ENCODE measurements around the gene KRT20. TPM values are rescaled to one million over a fixed set of nuclear protein-coding genes. Genes with fewer than 3 reads are reported as not detected.

Gene KRT20
- total and polyA plus RNA-seq, 2 of the 4 experiments (the other 2 are of a cell fraction), result not detected

- Histone ChIP-seq H3K27ac (ENCODE audit: insufficient read depth, low read length) (peak overlapping the region; percentile 63), H3K79me1 (ENCODE audit: low read depth in 1 of 2, low read length in 2 of 2) (no peaks in the 10 kb centered on the region)
- dilution Hi-C loops (cut with HindIII; ENCODE audit: low sequenced_read_pairs, unreplicated experiment), result no loop called here
Observed at GRCh38 chr17:40903129-40903847, 18.2 kb upstream of the KRT20 start.

More at GRCh38 chr17:40903129-40903847, 18.2 kb upstream of the KRT20 start:
- peak overlapping the region; percentile 75 for H2AK5ac ChIP-seq (ENCODE audit: low read depth, low read length)
- no peaks in the 10 kb centered on the region for H3K27me3 ChIP-seq (ENCODE audit: control insufficient read depth, insufficient read depth, low read length)
- peak overlapping the region; percentile 64 for H3K23ac ChIP-seq (ENCODE audit: low read depth, low read length)
- intact Hi-C loops (cut with micrococcal nuclease) (no loop called here), in situ Hi-C loops (cut with MboI; ENCODE audit: low sequenced_read_pairs) (loop anchor here (5.0 to 10.0 kb wide), 2 partner anchors 46 to 98 kb away; no protein-coding TSS in a partner anchor)
- DNase-seq, result peak; percentile 70
- no peaks in the 10 kb centered on the region for H3K9me3 ChIP-seq (ENCODE audit: control insufficient read depth, insufficient read depth, low read length)
- peak overlapping the region; percentile 63 for H3K56ac ChIP-seq (ENCODE audit: extremely low read depth, insufficient read depth, low read length)
- peaks cover 15% of the 10 kb centered on the region for H3K4me1 ChIP-seq (ENCODE audit: control insufficient read depth, insufficient read depth, low read length)
- peak overlapping the region; percentile 90 for H2BK20ac ChIP-seq (ENCODE audit: low read depth, low read length)
- H2AK9ac ChIP-seq (replicated peaks; ENCODE audit: low read depth, low read length, poor library complexity), result peak overlapping the region; percentile 46
- H2AFZ ChIP-seq (replicated peaks; ENCODE audit: low read length, poor library complexity), result peak overlapping the region; percentile 74
- ChIA-PET CTCF (interaction anchor here (1.4 to 1.6 kb wide), 2 partner anchors 18 to 46 kb away, joined by 3 to 6 read pairs; partner anchors contain the start of gene KRT20), POLR2A (ENCODE audit: unreplicated experiment) (no interaction called here)
- H2BK5ac ChIP-seq (ENCODE audit: low read depth, low read length, poor library complexity, severe bottlenecking), result peak overlapping the region; percentile 93
- H3K9me1 ChIP-seq (ENCODE audit: insufficient read depth, low read length), result peaks cover 16% of the 10 kb centered on the region; the same call in 1 of the 2 replicates
- H4K5ac ChIP-seq (ENCODE audit: low read depth, low read length), result peak overlapping the region; percentile 56
- H3K9ac ChIP-seq (ENCODE audit: low read depth, low read length), result 0 out of 2 replicates have a peak overlapping the region, but pooled peaks have one; percentile 10
- H3K36me3 ChIP-seq (ENCODE audit: control insufficient read depth, insufficient read depth, low read length), result no peaks in the 10 kb centered on the region
- peak overlapping the region; percentile 62 for H3K18ac ChIP-seq (ENCODE audit: low read depth, low read length)
- peak; percentile 26; the same call in 1 of the 2 replicates for TF ChIP-seq CEBPB (IDR thresholded peaks at IDR 0.05; ENCODE audit: low read depth, low read length)
- no peak for TF ChIP-seq POLR2A (IDR thresholded peaks at IDR 0.05; ENCODE audit: low read depth, low read length)
- H2BK120ac ChIP-seq (ENCODE audit: low read depth, low read length), result peak overlapping the region; percentile 89
- peak overlapping the region; percentile 0; the same call in 1 of the 2 replicates for H3K4me3 ChIP-seq (ENCODE audit: insufficient read depth, low read depth, low read length)
- peak overlapping the region; percentile 81 for H3K14ac ChIP-seq (replicated peaks; ENCODE audit: low read depth, low read length)
- H4K20me1 ChIP-seq (ENCODE audit: insufficient read depth, low read length), result no peaks in the 10 kb centered on the region
- H2BK15ac ChIP-seq (ENCODE audit: low read depth, low read length), result peak overlapping the region; percentile 89; the same call in 2 of the 3 replicates
- peak; percentile 72 for ATAC-seq (ENCODE audit: low read depth)
- no TSS peak for BruUV-seq (replicated peaks)
- H4K91ac ChIP-seq (ENCODE audit: insufficient read depth, low read depth, low read length), result peak overlapping the region; percentile 85
- WGBS, 2 experiments (ENCODE audit: extremely low coverage in 2 of 2, insufficient read length in 1 of 2), result 32% methylated on average over 6 of the region's 12 CpGs; no CpG with 5 or more reads in 1 of the 2 experiments
- peak overlapping the region; percentile 30 to 90 for H4K8ac ChIP-seq (ENCODE audit: low read depth in 2 of 2, low read length in 2 of 2)
- peak overlapping the region; percentile 91 for H3K4ac ChIP-seq (ENCODE audit: low read depth, low read length)
- H3K4me2 ChIP-seq (ENCODE audit: low read depth, low read length), result peak overlapping the region; percentile 47
